Measurements from ENCODE around the gene ETS1. TPM values are rescaled to one million over a fixed set of nuclear protein-coding genes. Genes with fewer than 3 reads are reported as not detected.

Gene ETS1
- total and polyA plus RNA-seq, 4 donors = 20.7 to 154 (median 78.7) TPM

- Histone ChIP-seq H3K36me3 (ENCODE audit: control insufficient read depth in 4 of 4, insufficient read depth in 4 of 4, low read length in 4 of 4) (no peaks in the 10 kb centered on the region), H3K27ac (ENCODE audit: low read depth in 1 of 2, low read length in 1 of 2) (no peak overlapping the region), H3K4me3 (no peak overlapping the region), H3K9ac (ENCODE audit: insufficient read depth in 1 of 2, low read length in 2 of 2) (no peak overlapping the region), H3K27me3 (ENCODE audit: control insufficient read depth in 3 of 3, insufficient read depth in 3 of 3, low read length in 2 of 3) (no peaks in the 10 kb centered on the region), H3K9me3 (ENCODE audit: control insufficient read depth in 4 of 4, insufficient read depth in 3 of 4, low read length in 3 of 4) (peaks cover 0 to 4% (median 0%) of the 10 kb centered on the region in 4 donors), H3K4me1 (ENCODE audit: control insufficient read depth in 5 of 5, insufficient read depth in 5 of 5, low read length in 5 of 5) (peaks cover 0 to 13% (median 3%) of the 10 kb centered on the region in 5 donors)
- peak; percentile 52 for TF ChIP-seq CTCF (IDR thresholded peaks at IDR 0.05; ENCODE audit: control extremely low read depth, extremely low read depth)
- DNase-seq (peak; percentile 48 to 75 (median 69)), ATAC-seq (ENCODE audit: insufficient read depth, low FRiP score) (no peak)
- WGBS, 2 donors = 49 to 62% methylated on average over 6 of the region's 6 CpGs
Observed at GRCh38 chr11:128632141-128632791, 44.9 kb upstream of the ETS1 start.

GRCh38 chr11:128630367-128631230 is 43.2 kb upstream of the ETS1 start:
- TF ChIP-seq CTCF (IDR thresholded peaks at IDR 0.05; ENCODE audit: control extremely low read depth, extremely low read depth) = peak; percentile 94
- ATAC-seq (ENCODE audit: insufficient read depth, low FRiP score) (peak; percentile 90), DNase-seq (peak; percentile 87 to 91 (median 91))
- Histone ChIP-seq H3K9ac (ENCODE audit: insufficient read depth in 1 of 2, low read length in 2 of 2) (peak overlapping the region in 1 of 2 donors; percentile 24), H3K36me3 (ENCODE audit: control insufficient read depth in 4 of 4, insufficient read depth in 4 of 4, low read length in 4 of 4) (no peaks in the 10 kb centered on the region), H3K9me3 (ENCODE audit: control insufficient read depth in 4 of 4, insufficient read depth in 3 of 4, low read length in 3 of 4) (no peaks in the 10 kb centered on the region), H3K27ac (ENCODE audit: low read depth in 1 of 2, low read length in 1 of 2) (peak overlapping the region in 1 of 2 donors; percentile 74), H3K4me3 (no peak overlapping the region), H3K4me1 (ENCODE audit: control insufficient read depth in 5 of 5, insufficient read depth in 5 of 5, low read length in 5 of 5) (peaks cover 0 to 21% (median 5%) of the 10 kb centered on the region in 5 donors), H3K27me3 (ENCODE audit: control insufficient read depth in 3 of 3, insufficient read depth in 3 of 3, low read length in 2 of 3) (no peaks in the 10 kb centered on the region)
- 32 to 39% methylated on average over 12 of the region's 12 CpGs for WGBS, 2 donors

GRCh38 chr11:128629516-128630106 is 42.3 kb upstream of the ETS1 start:
- Histone ChIP-seq H3K27me3 (ENCODE audit: control insufficient read depth in 3 of 3, insufficient read depth in 3 of 3, low read length in 2 of 3) (no peaks in the 10 kb centered on the region), H3K27ac (ENCODE audit: low read depth in 1 of 2, low read length in 1 of 2) (no peak overlapping the region), H3K9me3 (ENCODE audit: control insufficient read depth in 4 of 4, insufficient read depth in 3 of 4, low read length in 3 of 4) (no peaks in the 10 kb centered on the region), H3K4me1 (ENCODE audit: control insufficient read depth in 5 of 5, insufficient read depth in 5 of 5, low read length in 5 of 5) (peaks cover 0 to 21% (median 5%) of the 10 kb centered on the region in 5 donors), H3K4me3 (no peak overlapping the region), H3K36me3 (ENCODE audit: control insufficient read depth in 4 of 4, insufficient read depth in 4 of 4, low read length in 4 of 4) (no peaks in the 10 kb centered on the region), H3K9ac (ENCODE audit: insufficient read depth in 1 of 2, low read length in 2 of 2) (no peak overlapping the region)
- ATAC-seq (ENCODE audit: insufficient read depth, low FRiP score) = no peak
- no peak for DNase-seq
- 62 to 78% methylated on average over 6 of the region's 6 CpGs for WGBS, 2 donors
- TF ChIP-seq CTCF (IDR thresholded peaks at IDR 0.05; ENCODE audit: control extremely low read depth, extremely low read depth) = no peak

Data from lung (tissue), 12 donors.